Stimulated activated CD4-positive, alpha-beta T cell treated with anti-CD3 and anti-CD28 coated beads, Interleukin-4, amount 100 ng/mL, for 48 hours (primary cell): ENCODE results near the gene PLPPR1.
"Not testable (repeated sequence)": the region's sequence is repeated elsewhere in the genome, so short reads cannot be mapped to it uniquely, and the experiment has no call there.

ENCODE experiments used
- DNase-seq, 2 donors: peaks; one replicate each; pipeline ENCODE4 v3.0.0-alpha.2; 2020; ENCODE audit warnings: low read depth in 2 of 2

Gene PLPPR1

GRCh38 chr9:101121836-101122399, 93.4 kb downstream of the PLPPR1 start:
- DNase-seq: no peak

- DNase-seq: no peak
Observed at GRCh38 chr9:101126556-101126955, 98.0 kb downstream of the PLPPR1 start.

- not testable (repeated sequence) for DNase-seq
Observed at GRCh38 chr9:101127369-101127768, 98.8 kb downstream of the PLPPR1 start.

GRCh38 chr9:101128623-101129022, 100.1 kb downstream of the PLPPR1 start:
- no peak for DNase-seq

- DNase-seq: no peak
Observed at GRCh38 chr9:101130054-101130453, 101.5 kb downstream of the PLPPR1 start.

- DNase-seq: no peak
Observed at GRCh38 chr9:101131326-101131725, 102.8 kb downstream of the PLPPR1 start.

- DNase-seq: no peak
Observed at GRCh38 chr9:101132801-101133200, 104.3 kb downstream of the PLPPR1 start.

GRCh38 chr9:101138509-101138908, 110.0 kb downstream of the PLPPR1 start:
- no peak for DNase-seq

GRCh38 chr9:101139082-101139481, 110.6 kb downstream of the PLPPR1 start:
- no peak for DNase-seq

GRCh38 chr9:101140764-101141163, 112.2 kb downstream of the PLPPR1 start:
- no peak for DNase-seq

- no peak for DNase-seq
Observed at GRCh38 chr9:101146508-101146907, 118.0 kb downstream of the PLPPR1 start.

GRCh38 chr9:101148344-101148743, 119.8 kb downstream of the PLPPR1 start:
- DNase-seq: no peak

GRCh38 chr9:101158361-101158760, 129.8 kb downstream of the PLPPR1 start:
- no peak for DNase-seq

- no peak for DNase-seq
Observed at GRCh38 chr9:101162231-101162630, 133.7 kb downstream of the PLPPR1 start.

- DNase-seq: no peak
Observed at GRCh38 chr9:101165131-101165530, 136.6 kb downstream of the PLPPR1 start.

GRCh38 chr9:101167490-101168134, 139.1 kb downstream of the PLPPR1 start:
- DNase-seq: no peak

GRCh38 chr9:101172616-101173015, 144.1 kb downstream of the PLPPR1 start:
- no peak for DNase-seq

GRCh38 chr9:101173907-101174306, 145.4 kb downstream of the PLPPR1 start:
- DNase-seq: no peak

- DNase-seq: no peak
Observed at GRCh38 chr9:101176384-101176783, 147.9 kb downstream of the PLPPR1 start.

GRCh38 chr9:101184813-101185278, 156.3 kb downstream of the PLPPR1 start:
- no peak for DNase-seq

GRCh38 chr9:101191723-101192122, 163.2 kb downstream of the PLPPR1 start:
- DNase-seq: no peak

GRCh38 chr9:101197026-101197425, 168.5 kb downstream of the PLPPR1 start:
- no peak for DNase-seq

GRCh38 chr9:101200852-101201251, 172.3 kb downstream of the PLPPR1 start:
- no peak for DNase-seq

- no peak for DNase-seq
Observed at GRCh38 chr9:101201630-101202029, 173.1 kb downstream of the PLPPR1 start.
